Measurements from ENCODE around the gene GLIS2.

The GLIS2 gene

GRCh38 chr16:4298761-4299522, 16.9 kb upstream of the GLIS2 start:
- no peak for DNase-seq

GRCh38 chr16:4301177-4301576, 14.7 kb upstream of the GLIS2 start:
- no peak for DNase-seq

GRCh38 chr16:4301968-4302367, 13.9 kb upstream of the GLIS2 start:
- no peak for DNase-seq

GRCh38 chr16:4303973-4304372, 11.9 kb upstream of the GLIS2 start:
- no peak for DNase-seq

GRCh38 chr16:4306470-4307214, 9.2 kb upstream of the GLIS2 start:
- peak; percentile 49 for DNase-seq

- peak; percentile 96 for DNase-seq
Measured at GRCh38 chr16:4307215-4308037, 8.4 kb upstream of the GLIS2 start.

- DNase-seq, result no peak
Measured at GRCh38 chr16:4309102-4309832, 6.6 kb upstream of the GLIS2 start.

- peak; percentile 68 for DNase-seq
Measured at GRCh38 chr16:4309833-4310266, 6.0 kb upstream of the GLIS2 start.

GRCh38 chr16:4313563-4314531, 2.0 kb upstream of the GLIS2 start:
- DNase-seq, result peak; percentile 40

GRCh38 chr16:4314532-4315185, 1.2 kb upstream of the GLIS2 start:
- DNase-seq, result peak; percentile 44

- DNase-seq, result no peak
Measured at GRCh38 chr16:4316108-4316863, 419 bp downstream of the GLIS2 start.

- DNase-seq, result no peak
Measured at GRCh38 chr16:4316864-4317531, 1.1 kb downstream of the GLIS2 start.

GRCh38 chr16:4317532-4318450, 1.9 kb downstream of the GLIS2 start:
- DNase-seq, result no peak

- no peak for DNase-seq
Measured at GRCh38 chr16:4318451-4318910, 2.6 kb downstream of the GLIS2 start.

GRCh38 chr16:4318967-4319366, 3.1 kb downstream of the GLIS2 start:
- DNase-seq, result no peak

- DNase-seq, result peak; percentile 74
Measured at GRCh38 chr16:4319454-4320421, 3.9 kb downstream of the GLIS2 start.

GRCh38 chr16:4320571-4321137, 4.8 kb downstream of the GLIS2 start:
- DNase-seq, result no peak
